DND-41 (cell line): Measurements from ENCODE around the gene ASMT.

ENCODE experiments used
- EZH2 ChIP-seq: IDR thresholded peaks from 3 replicates; pipeline ENCODE4 v1.6.1; 2012; ENCODE audit warnings: borderline replicate concordance, low read depth, mild to moderate bottlenecking, moderate library complexity, low read length, inconsistent platforms; ENCODE audit not compliant: severe bottlenecking
- TF ChIP-seq, protein P1 (sequence below): IDR thresholded peaks from 2 replicates; pipeline ENCODE4 v1.5.1; 2012; ENCODE audit warnings: borderline replicate concordance, low read length, moderate library complexity, mild to moderate bottlenecking; ENCODE audit not compliant: poor library complexity, severe bottlenecking; ENCODE audit errors: extremely low read depth

DNA sequence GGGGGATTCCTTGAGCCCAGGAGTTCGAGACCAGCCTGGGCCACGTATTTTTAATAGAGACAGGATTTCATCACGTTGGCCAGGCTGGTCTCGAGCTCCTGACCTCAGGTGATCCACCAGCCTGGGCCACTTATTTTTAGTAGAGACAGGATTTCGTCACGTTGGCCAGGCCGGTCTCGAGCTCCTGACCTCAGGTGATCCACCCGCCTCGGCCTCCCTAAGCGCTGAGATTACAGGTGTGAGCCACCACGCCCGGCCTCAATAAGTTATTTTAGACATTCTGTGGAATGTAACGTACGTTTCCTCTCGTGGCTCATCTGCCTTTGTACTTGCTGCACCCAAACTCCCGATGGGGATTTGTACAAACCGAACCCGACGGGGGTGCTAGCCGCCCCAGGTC, 8.8 kb downstream of the ASMT start:
- no peak for TF ChIP-seq EZH2
- TF ChIP-seq, protein P1, sequence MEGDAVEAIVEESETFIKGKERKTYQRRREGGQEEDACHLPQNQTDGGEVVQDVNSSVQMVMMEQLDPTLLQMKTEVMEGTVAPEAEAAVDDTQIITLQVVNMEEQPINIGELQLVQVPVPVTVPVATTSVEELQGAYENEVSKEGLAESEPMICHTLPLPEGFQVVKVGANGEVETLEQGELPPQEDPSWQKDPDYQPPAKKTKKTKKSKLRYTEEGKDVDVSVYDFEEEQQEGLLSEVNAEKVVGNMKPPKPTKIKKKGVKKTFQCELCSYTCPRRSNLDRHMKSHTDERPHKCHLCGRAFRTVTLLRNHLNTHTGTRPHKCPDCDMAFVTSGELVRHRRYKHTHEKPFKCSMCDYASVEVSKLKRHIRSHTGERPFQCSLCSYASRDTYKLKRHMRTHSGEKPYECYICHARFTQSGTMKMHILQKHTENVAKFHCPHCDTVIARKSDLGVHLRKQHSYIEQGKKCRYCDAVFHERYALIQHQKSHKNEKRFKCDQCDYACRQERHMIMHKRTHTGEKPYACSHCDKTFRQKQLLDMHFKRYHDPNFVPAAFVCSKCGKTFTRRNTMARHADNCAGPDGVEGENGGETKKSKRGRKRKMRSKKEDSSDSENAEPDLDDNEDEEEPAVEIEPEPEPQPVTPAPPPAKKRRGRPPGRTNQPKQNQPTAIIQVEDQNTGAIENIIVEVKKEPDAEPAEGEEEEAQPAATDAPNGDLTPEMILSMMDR, result no peak
